GM19025 (cell line): Measurements from ENCODE around the gene HSPA12B.

ENCODE experiments used
- ATAC-seq: cut with Tn5 transposase; IDR thresholded peaks from one replicate; pipeline ENCODE4 v1.9.1; 2021; ENCODE audit warnings: mild to moderate bottlenecking, low read depth, moderate library complexity; ENCODE audit not compliant: unreplicated experiment

The HSPA12B gene, protein sequence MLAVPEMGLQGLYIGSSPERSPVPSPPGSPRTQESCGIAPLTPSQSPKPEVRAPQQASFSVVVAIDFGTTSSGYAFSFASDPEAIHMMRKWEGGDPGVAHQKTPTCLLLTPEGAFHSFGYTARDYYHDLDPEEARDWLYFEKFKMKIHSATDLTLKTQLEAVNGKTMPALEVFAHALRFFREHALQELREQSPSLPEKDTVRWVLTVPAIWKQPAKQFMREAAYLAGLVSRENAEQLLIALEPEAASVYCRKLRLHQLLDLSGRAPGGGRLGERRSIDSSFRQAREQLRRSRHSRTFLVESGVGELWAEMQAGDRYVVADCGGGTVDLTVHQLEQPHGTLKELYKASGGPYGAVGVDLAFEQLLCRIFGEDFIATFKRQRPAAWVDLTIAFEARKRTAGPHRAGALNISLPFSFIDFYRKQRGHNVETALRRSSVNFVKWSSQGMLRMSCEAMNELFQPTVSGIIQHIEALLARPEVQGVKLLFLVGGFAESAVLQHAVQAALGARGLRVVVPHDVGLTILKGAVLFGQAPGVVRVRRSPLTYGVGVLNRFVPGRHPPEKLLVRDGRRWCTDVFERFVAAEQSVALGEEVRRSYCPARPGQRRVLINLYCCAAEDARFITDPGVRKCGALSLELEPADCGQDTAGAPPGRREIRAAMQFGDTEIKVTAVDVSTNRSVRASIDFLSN

DNA sequence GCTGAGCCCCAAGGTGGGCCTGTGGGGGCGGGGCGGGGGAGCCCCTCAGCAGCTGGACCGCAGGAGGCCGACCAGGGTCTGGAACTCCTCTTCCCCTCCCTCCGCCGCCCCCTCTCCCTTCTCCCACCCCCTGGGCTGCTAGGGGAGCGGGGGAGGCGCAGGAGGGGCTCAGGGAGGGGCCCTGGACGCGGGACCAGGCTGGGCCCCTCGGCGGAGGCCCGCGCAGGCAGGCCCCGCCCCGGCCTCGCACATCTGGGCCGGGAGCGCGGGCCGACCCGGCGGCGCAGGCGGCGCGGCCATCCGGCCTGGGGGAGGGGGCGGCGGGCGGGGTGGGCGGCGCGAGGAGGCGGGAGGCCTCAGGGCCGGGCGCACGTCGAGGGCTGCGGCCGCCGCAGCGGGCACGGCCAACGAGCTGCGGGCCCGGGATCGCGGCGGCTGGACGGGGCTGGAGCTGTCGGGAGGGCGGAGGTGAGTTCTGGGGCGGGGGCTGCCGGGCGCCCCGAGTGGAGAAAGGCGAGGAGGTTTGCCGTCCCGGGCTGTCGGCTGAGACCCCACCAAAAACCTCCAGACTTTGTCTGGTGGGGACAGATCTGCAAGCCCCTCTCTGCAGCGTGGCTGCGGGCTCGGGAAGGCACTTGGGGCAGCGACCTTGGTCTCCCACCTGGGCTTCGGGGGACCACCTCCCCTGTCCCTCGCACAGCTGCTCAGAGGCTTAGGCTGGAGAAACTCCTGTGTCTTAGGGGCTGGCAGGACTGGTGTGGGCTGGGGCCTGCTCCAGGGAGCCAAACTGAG, at the start of gene HSPA12B:
HSPA12B (plus strand) TSS at position 359 of the 792 bp plus-strand sequence. CDS start 5,990 bp downstream, outside the sequence.
- no peak for ATAC-seq

DNA sequence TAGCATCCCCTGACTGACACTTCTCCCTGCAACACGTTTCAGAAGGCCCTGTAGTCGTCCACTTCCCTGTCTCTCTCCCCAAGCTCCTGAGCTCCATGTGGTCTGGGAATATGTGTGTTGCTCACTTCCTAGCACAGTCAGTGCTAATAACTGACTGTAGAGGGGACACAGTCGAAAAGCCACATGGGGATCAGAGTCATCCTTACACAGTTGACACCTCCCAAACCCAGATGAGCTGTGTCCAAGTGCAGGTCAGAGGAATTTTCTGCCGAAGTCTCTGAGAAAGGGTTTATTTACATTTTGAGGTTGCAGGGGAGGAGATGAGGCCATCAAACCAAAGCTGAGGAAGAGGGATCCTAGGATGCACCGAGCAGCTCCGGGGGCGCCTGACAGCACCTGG, 47.1 kb upstream of the HSPA12B start:
- ATAC-seq, result no peak

DNA sequence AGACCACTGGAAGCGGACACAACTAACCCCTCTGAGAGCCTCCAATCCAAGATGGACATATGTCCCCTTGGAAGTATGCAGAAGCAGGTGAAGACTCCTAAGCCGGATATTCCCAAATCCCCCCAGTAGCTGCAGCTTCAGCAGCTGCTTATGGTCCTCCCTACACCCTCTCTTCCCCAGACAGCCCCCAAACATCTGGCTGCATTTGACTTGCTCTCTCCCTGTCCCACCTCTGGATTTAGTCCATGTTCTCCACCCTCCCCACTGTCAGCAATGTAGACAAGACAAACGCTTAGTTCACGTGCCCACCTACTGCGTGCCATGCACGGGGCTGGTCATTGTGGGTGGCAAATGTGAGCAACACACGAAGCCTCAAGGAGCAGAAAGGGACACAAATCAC, 46.1 kb upstream of the HSPA12B start:
- no peak for ATAC-seq

DNA sequence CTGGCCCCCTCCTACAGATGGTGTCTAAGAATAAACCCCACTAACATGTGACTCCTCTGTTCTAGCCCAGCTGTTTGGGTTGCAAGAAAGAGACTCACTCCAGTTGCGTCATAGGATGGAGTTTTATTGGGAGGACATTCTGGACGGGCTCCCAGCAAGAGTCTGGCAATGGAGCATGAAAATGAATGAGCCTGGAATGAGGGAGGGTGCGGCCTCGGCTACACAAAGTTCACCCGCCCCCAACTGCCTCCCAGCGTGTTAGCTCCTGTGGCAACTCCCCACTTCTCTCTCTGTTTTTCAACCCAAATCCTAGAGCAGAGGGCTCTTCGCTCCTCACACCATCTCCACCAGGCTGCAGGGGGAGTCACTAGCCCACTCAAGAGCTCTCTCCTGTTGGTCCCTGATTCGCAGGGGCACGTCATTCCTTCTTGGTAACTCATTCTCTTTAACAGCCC, 45.6 kb upstream of the HSPA12B start:
- no peak for ATAC-seq

GRCh38 chr20:3687655-3688054, 44.8 kb upstream of the HSPA12B start:
- ATAC-seq, result no peak

DNA sequence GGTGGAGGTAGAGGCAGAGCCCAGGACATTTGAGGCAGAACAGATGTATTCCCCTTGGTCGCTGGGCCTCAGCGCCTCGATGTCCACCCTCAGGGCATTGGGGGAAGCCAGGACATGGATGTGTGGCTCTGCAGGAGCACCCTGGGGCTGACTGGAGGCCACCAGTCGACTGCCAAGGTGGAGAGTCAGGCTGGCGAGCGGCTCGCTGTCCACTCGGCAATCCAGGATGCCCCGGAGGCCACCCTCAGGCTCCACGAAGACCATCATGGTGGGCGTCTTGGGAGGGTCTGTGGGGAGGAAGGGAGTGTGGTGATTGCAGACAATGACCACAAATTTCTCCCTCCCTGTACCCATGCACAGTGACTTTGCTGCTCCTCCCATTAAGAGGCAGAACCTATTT, 42.5 kb upstream of the HSPA12B start:
- no peak for ATAC-seq

- no peak for ATAC-seq
These were observed 42.1 kb upstream of the HSPA12B start for GRCh38 chr20:3690413-3690812.

GRCh38 chr20:3691306-3691705, 41.2 kb upstream of the HSPA12B start:
- no peak for ATAC-seq

DNA sequence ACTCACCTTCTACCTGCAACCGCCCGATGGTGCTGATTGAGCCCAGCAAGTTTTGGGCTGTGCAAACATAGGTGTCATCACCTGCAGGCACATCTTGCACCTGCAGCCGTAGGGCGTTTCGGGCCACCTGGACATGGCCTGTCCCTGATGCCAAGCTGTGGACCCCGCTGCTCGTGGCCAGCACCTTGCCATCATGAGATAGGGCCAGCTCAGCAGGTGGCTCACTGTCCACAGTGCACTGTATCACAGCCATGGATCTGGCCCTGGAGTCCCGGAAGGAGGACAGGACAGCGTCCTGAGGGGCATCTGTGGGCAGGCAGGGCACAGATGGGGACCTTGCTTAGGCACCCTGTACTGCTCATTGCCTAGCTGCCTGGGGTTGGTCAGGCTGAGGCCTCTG, 40.6 kb upstream of the HSPA12B start:
- ATAC-seq, result no peak

DNA sequence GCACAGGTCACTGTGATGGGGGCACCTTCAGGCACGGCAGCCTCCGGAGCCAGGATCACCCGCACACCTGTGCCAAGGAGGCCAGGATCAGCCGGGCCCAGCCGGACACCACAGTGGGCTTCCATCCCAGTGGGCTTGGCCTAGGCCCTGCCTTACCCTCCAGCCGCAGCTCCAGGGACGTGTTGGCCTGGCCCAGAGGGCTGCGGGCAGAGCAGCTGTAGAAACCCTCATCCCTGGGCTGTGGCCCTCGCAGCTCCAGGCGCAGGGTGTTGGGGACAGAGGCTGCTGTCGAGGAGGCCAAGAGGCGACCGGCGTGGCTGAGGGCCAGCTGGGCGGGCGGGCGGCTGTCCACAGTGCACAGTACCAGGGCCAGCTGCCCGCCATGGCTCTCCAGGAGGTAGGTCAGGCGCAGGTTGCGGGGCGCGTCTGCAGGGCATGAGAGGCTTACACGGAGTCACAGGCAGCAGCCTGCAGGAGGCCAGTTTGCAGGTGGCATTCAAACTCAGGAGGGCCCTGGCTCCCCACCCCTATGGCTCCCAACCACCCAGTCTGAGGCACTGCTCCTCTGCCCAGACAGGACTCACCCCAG, 39.7 kb upstream of the HSPA12B start:
- no peak for ATAC-seq

GRCh38 chr20:3693376-3693775, 39.1 kb upstream of the HSPA12B start:
- ATAC-seq, result no peak

DNA sequence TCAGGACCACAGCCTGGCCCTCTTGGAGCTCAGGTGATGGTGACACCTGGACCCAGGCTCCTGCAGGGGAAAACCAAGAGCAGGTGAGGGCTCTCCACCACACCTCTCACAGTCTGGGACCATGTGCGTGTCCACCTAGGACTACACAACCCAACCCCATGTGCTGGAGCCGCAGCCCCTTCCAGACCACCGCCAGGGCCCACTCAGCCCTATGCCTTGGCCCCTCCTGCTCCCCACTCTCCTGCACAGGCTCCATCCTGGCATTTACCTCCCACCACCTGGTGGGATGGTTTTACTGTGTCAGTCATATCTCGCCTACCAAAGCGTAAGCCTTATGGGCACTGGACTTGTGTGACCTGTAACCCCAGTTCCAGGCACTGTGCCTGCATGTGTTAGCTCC, 37.6 kb upstream of the HSPA12B start:
- no peak for ATAC-seq

DNA sequence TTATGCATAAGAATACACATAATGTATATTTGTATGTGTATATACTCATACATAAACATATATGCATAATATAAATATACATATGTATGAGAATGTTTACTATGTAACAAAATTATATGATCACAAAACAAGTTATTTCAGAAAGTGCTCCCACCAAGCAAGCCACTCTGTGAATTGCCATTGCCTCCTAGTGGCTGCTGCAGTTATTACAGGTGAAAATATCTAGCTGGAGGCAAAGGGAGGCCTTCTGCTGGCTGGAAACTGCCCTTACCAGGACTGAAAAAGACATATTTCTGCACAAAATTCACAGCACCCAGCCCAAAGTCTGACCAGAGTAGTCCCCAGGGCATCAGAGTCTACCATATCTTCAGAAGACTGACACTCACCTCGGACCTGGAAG, 36.3 kb upstream of the HSPA12B start:
- ATAC-seq, result no peak

DNA sequence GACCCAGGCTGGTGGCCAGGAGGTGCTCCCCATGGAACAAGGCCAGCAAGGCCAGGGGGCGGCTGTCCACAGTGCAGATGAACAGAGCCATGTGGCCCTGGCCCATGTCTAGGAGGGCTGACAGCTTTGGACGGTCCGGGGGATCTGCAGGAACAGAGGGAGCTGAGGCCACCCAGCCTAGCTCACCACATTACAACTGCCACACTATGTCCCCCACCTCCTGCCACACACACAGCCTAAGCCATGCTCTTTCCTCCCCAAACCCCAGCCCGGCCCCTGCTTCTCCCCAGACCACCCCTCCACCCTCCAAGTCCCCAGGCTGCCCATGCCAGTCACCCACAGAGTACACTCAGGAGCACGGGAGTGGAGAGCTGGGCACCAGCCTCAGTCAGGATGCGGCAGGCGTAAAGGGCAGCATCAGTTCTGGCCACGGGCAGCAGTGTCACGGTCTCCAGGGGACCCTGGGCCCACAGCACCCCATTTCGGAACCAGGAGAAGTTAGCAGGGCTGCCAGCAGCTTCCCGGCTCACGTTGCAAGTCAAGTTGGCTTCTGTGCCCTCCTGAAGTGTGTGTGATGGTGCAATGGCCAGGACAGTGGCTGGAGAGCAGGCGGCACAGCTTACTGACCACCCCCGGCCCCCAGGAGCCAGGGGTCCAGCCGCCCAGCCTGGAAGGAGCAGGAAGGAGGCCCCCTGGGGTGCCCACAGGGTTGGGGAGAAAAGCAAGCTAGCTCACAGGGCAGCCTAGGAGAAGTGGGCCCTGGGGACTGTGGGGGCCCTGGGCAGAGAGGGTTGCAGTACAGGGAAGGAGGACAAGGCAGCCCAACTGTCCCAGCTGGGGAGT, 35.5 kb upstream of the HSPA12B start:
- ATAC-seq, result no peak

GRCh38 chr20:3697588-3698305, 34.7 kb upstream of the HSPA12B start:
- ATAC-seq, result no peak

- ATAC-seq, result no peak
These were observed 33.9 kb upstream of the HSPA12B start for GRCh38 chr20:3698591-3699001.

- no peak for ATAC-seq
These were observed 33.4 kb upstream of the HSPA12B start for GRCh38 chr20:3699037-3699436.

DNA sequence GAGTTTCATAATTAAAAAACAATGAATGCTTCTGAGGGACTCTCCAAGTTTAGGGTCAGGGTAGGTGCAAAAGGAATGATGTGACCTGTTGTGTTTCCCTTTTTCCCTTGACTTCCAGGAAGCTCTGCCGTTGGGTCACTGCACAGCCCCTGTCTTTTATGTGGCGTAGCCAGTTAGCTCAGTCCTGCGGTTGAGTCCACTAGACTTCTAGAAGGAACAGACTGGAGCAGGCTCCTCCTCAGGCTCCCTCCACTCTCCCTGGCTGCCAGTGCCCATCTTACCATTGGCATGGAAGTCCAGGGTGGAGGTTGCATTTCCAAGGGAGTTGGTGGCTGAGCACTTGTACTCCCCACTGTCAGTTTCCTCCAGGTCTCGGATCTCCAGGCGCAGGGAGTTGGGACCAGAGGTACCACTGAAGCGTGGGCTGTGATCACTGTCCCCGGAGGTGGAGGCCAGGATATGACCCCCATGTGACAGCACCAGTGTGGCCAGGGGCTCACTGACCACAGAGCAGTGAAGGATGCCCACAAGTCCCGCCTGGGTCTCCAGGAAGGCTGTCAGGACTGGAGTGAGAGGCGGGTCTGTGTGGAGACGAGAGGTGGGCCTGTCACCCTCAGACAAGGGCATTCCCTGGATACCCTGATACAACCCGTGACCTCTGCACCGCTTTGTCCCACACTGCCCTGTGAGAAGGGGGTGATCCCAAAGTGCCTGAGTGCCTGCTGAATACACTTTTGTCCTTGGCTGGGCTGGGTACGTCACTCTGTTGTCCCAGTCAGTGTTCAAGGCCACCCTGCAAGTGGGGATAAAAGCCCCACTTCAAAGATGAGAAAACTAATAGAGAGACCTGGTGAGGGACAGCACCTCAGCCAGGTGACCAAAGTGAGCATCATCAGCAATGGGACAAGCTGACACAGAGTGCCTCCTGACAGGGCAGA, 31.2 kb upstream of the HSPA12B start:
- no peak for ATAC-seq
